Measurements from ENCODE around the gene SLC6A11. TPM values are rescaled to one million over a fixed set of nuclear protein-coding genes. Genes with fewer than 3 reads are reported as not detected.
A peak's percentile ranks its signal among the peaks of the same experiment; 100 is the strongest.

SLC6A11 gene
- total RNA-seq, 6 experiments from 2014 or later = 0.05 TPM; not detected in 5

DNA sequence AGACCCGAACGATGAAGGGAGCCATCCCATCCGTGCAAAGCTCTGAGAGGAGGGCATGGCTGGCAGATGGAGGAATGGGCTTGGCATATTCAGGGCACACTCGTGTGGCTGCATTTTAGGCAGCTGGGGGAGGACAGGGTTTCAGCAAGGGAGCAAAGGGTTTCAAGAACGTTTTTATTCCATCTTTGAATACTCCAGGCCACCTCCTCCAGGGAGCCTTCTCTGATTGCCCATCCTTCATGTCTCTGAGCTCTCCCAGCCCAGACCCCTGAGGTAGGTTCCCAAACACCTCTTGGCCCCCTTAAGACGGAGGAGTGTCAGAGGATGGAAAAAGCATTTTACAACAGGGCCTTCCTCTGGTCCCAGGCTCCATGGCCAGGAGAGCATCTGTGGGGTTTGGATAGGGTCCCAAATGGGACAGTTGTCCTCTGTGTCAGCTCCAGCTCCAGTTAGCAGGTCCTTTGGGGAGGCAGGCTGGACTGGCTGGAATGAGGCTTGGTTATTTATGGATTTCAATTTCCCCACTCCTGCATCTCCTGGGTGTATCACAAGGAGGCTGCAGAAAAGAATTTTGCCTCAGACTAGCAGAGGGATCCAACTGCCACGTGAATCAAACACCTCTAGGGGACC, 158.8 kb downstream of the SLC6A11 start:
- TF ChIP-seq, protein P1, sequence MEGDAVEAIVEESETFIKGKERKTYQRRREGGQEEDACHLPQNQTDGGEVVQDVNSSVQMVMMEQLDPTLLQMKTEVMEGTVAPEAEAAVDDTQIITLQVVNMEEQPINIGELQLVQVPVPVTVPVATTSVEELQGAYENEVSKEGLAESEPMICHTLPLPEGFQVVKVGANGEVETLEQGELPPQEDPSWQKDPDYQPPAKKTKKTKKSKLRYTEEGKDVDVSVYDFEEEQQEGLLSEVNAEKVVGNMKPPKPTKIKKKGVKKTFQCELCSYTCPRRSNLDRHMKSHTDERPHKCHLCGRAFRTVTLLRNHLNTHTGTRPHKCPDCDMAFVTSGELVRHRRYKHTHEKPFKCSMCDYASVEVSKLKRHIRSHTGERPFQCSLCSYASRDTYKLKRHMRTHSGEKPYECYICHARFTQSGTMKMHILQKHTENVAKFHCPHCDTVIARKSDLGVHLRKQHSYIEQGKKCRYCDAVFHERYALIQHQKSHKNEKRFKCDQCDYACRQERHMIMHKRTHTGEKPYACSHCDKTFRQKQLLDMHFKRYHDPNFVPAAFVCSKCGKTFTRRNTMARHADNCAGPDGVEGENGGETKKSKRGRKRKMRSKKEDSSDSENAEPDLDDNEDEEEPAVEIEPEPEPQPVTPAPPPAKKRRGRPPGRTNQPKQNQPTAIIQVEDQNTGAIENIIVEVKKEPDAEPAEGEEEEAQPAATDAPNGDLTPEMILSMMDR (IDR thresholded peaks at IDR 0.05) = no peak
- no peaks in the 10 kb centered on the region for H3K36me3 Mint-ChIP-seq (ENCODE audit: low read depth)
- DNase-seq = no peak
- H3K4me1 Mint-ChIP-seq (ENCODE audit: low read depth) = peaks cover 8% of the 10 kb centered on the region
- H3K27ac Mint-ChIP-seq = no peak overlapping the region
- peaks cover 45% of the 10 kb centered on the region for H3K27me3 Mint-ChIP-seq (ENCODE audit: insufficient read depth)
- no peaks in the 10 kb centered on the region for H3K9me3 Mint-ChIP-seq
- H3K4me3 Mint-ChIP-seq = no peak overlapping the region

DNA sequence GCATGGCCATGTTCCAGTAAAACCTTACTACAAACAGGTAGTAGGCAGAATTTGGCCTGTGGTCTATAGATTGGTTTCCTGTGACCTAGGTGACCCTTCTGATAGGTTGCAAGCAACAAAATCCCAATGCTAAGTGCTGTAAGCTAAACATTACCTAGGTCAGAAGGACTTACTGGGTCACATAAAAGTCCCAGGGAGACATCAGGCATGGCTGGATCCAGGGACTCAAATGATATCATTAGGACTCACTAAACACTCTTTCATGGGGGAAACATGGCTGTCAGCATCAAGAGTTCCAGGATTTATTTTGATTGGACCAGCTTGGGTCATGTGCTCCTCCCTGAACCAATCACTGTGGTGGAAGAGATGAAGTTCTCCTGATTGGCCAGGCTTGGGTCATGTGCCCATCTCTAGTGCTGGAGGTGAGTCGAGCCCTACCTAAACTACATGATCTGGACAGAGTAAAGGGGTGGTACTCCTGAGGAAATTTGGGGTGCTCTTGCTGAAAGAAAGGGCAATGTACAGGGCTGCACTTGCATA, 159.7 kb downstream of the SLC6A11 start:
- no peaks in the 10 kb centered on the region for H3K9me3 Mint-ChIP-seq
- no peak for DNase-seq
- no peak overlapping the region for H3K4me3 Mint-ChIP-seq
- H3K36me3 Mint-ChIP-seq (ENCODE audit: low read depth) = no peaks in the 10 kb centered on the region
- peaks cover 47% of the 10 kb centered on the region for H3K27me3 Mint-ChIP-seq (ENCODE audit: insufficient read depth)
- TF ChIP-seq, protein P1 (IDR thresholded peaks at IDR 0.05) = no peak
- peaks cover 8% of the 10 kb centered on the region for H3K4me1 Mint-ChIP-seq (ENCODE audit: low read depth)
- no peak overlapping the region for H3K27ac Mint-ChIP-seq

GRCh38 chr3:10976770-10977169, 160.7 kb downstream of the SLC6A11 start:
- H3K27me3 Mint-ChIP-seq (ENCODE audit: insufficient read depth) = peaks cover 48% of the 10 kb centered on the region
- TF ChIP-seq, protein P1 (IDR thresholded peaks at IDR 0.05) = no peak
- no peak for DNase-seq

GRCh38 chr3:10977892-10978510, 162.0 kb downstream of the SLC6A11 start:
- no peak overlapping the region; the same call in 1 of the 2 replicates for H3K4me3 Mint-ChIP-seq
- no peaks in the 10 kb centered on the region for H3K9me3 Mint-ChIP-seq
- no peaks in the 10 kb centered on the region for H3K36me3 Mint-ChIP-seq (ENCODE audit: low read depth)
- H3K27me3 Mint-ChIP-seq (ENCODE audit: insufficient read depth) = peaks cover 43% of the 10 kb centered on the region
- peaks cover 13% of the 10 kb centered on the region for H3K4me1 Mint-ChIP-seq (ENCODE audit: low read depth)
- H3K27ac Mint-ChIP-seq = no peak overlapping the region
- TF ChIP-seq, protein P1 (IDR thresholded peaks at IDR 0.05) = no peak
- peak; percentile 7 for DNase-seq

More at GRCh38 chr3:10976770-10977169, 160.7 kb downstream of the SLC6A11 start:
- H3K36me3 Mint-ChIP-seq (ENCODE audit: low read depth) = no peaks in the 10 kb centered on the region
- H3K27ac Mint-ChIP-seq = no peak overlapping the region
- peaks cover 8% of the 10 kb centered on the region for H3K4me1 Mint-ChIP-seq (ENCODE audit: low read depth)
- no peak overlapping the region for H3K4me3 Mint-ChIP-seq
- no peaks in the 10 kb centered on the region for H3K9me3 Mint-ChIP-seq

GRCh38 chr3:10978956-10979355, 162.9 kb downstream of the SLC6A11 start:
- TF ChIP-seq, protein P1 (IDR thresholded peaks at IDR 0.05) = no peak
- H3K9me3 Mint-ChIP-seq = no peaks in the 10 kb centered on the region
- peaks cover 34% of the 10 kb centered on the region for H3K27me3 Mint-ChIP-seq (ENCODE audit: insufficient read depth)

More at GRCh38 chr3:10978956-10979355, 162.9 kb downstream of the SLC6A11 start:
- H3K4me1 Mint-ChIP-seq (ENCODE audit: low read depth) = peaks cover 13% of the 10 kb centered on the region
- no peak overlapping the region for H3K27ac Mint-ChIP-seq
- H3K36me3 Mint-ChIP-seq (ENCODE audit: low read depth) = no peaks in the 10 kb centered on the region
- no peak for DNase-seq
- no peak overlapping the region for H3K4me3 Mint-ChIP-seq
